HG03039 (cell line): ENCODE measurements around the gene LMAN1L.
"Not testable (repeated sequence)": the region's sequence is repeated elsewhere in the genome, so short reads cannot be mapped to it uniquely, and the experiment has no call there.

Experiments used
- ATAC-seq: cut with Tn5 transposase; IDR thresholded peaks from one replicate; pipeline ENCODE4 v1.9.1; 2021; ENCODE audit warnings: mild to moderate bottlenecking, moderate library complexity; ENCODE audit not compliant: unreplicated experiment

Gene LMAN1L

DNA sequence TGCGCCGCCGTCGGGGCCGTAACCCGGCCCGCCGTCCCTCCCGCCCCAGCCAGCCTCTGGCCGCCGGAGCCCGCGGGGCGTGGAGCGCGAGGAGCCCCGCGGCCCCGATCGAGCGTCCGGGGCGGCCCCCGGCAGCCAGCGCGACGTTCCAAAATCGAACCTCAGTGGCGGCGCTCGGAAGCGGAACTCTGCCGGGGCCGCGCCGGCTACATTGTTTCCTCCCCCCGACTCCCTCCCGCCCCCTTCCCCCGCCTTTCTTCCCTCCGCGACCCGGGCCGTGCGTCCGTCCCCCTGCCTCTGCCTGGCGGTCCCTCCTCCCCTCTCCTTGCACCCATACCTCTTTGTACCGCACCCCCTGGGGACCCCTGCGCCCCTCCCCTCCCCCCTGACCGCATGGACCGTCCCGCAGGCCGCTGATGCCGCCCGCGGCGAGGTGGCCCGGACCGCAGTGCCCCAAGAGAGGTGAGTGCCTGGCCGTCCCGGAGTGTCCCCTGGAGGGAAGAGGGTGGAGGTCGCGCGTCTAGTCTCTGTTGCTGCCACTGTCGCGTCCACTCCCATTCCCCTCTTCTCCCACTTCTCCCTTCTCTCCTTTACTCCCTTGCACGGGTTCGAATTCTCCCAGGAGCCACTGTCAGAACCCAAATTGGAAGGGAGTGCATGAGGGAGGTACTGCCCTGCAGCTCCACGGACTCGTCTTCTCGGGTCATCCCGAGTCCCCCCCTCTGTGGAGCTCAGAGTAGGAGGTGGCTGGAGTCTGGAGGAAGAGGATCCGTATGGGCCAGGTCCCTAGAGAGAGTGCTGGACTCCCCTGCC is 30.2 kb upstream of the LMAN1L start:
- ATAC-seq, result peak; percentile 2

DNA sequence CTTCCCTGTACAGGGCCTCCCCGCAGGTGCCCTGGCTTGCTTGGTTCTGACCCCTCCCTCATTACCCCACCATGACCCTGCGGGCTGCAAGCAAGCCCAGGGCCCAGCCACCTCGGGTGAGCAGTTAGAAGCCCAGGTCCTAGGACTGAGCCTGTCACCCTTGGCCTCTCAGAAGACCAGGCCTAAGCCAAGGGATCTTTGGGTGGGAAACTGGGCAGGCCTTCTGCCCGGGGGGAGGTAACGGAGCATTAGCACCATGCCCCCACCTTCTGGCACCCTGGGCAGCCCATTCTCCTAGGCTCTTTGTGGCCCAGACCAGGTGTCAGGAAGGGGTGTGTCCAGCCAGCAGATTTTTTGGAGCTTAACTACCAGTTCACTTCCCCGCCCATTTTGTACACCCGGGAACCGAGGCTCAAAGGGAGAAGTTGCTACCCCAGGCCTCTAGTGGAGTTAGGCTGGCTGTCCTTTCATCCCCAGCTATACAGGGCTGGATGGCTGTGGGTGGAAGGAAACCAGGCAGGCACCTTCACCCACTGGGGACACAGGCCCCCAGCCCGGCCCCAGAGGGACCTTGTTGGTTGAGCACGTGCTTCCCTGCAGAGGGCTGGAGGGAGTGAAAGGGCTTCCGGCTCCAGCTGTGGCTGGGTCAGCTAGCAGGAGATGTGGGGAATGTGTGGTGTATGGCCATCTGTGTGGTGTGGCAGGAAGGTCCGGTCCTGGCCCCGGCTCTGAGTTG is 29.4 kb upstream of the LMAN1L start:
- no peak for ATAC-seq

DNA sequence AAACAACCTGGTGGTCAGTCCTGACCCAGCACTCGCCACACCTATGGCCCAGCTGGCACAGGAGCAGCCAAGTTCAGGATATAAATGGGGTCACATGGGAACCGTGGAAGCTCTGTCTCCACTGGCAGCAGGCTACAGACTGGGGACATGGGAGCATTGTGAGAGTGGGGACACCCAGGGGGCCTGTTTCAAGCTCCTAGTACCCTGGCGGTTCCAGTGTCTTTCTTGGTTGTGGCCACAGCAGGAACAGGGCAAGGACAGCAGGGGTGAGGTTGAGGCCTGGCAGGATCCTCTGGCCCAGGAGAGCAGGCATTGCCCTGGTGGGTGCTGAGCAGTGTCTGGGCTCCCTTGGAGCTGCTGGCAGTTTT is 28.8 kb upstream of the LMAN1L start:
- no peak for ATAC-seq

DNA sequence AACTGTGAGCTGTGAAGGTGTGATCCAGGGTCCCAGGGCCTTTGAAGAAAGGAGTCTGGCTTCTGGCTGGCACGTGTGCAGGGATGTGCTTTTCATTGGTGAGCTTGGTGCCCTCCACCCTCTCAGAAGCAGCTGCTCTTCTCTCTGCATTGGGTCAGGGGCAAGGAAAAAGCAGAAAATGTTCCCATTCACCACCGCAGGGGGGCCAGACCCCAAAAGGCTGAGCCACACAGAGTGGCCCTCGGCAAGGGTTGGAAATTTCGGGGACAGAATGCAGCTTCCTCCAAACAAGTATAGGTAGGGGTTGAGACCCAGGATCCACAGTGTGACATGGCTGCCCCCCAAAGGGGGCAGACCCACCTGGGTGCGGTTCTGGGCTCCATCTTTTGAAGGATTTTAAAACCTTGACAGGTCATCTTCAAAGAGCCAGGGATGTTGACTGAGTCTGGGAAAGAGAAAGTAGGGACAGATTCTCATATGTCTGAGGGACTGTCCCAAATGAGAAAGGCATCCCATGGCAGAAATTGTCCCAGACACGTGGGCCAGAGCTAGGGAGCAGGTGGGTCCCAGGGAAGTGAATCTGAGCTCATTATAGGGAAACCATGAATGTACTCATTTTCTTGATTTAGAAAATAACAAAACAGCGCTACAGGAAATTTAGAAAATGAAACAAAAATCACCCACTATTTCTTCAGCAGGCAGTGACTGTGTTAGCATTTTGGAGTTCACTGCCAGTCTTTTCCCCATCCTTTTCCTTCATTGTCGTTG is 28.0 kb upstream of the LMAN1L start:
- ATAC-seq, result no peak

DNA sequence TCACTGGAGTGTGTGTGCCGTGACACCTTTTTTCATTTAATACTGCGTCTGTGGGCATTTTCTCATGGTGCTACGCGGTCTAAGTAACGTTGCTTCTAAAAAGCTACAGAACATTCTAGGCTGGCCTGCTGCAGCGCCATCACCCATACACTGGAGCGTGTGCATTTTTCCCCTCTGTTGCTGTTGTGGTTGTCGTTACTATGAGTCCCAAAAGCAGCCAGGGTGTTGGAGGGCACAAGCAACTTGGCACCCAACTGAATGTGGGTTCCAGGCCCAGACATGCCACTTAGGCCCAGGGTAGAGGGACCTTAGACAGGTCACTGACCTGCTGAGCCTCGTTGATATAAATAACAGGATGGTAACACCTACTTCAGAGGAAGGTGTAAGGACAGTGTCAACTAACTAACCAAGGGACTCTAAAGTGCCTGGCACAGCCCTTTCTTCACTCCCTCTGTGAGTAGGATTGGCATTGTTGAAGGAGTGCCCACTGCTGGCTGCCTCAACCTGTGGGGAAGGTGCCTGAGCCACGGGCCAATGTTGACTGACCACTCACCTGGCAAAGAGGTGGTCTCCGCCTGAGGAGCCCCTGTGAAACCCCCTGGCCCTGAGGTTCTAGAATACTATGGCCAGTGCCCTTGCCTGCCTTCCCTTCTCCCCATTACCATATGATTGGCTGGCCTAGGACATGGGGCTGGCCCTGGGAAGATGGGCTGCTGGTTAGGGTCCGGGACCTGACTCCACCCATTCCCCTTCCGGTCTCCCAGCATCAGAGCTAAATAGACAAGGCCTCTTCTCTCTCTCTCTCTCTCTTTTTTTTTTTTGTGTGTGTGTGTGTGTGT is 27.2 kb upstream of the LMAN1L start:
- ATAC-seq, result no peak

DNA sequence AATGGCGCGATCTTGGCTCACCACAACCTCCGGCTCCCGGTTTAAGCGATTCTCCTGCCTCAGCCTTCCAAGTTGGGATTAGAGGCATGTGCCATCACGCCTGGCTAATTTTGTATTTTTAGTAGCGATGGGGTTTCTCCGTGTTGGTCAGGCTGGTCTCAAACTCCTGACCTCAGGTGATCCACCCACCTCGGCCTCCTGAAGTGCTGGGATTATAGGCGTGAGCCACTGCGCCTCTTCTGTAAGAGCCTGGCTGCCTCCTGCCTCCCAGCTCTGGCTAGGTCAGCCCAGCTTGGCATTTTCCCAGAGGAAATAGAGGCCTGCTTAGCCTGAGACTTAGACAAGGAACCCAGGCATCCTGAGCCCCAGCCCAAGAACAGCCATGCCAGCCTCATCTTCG is 26.6 kb upstream of the LMAN1L start:
- ATAC-seq, result not testable (repeated sequence)

DNA sequence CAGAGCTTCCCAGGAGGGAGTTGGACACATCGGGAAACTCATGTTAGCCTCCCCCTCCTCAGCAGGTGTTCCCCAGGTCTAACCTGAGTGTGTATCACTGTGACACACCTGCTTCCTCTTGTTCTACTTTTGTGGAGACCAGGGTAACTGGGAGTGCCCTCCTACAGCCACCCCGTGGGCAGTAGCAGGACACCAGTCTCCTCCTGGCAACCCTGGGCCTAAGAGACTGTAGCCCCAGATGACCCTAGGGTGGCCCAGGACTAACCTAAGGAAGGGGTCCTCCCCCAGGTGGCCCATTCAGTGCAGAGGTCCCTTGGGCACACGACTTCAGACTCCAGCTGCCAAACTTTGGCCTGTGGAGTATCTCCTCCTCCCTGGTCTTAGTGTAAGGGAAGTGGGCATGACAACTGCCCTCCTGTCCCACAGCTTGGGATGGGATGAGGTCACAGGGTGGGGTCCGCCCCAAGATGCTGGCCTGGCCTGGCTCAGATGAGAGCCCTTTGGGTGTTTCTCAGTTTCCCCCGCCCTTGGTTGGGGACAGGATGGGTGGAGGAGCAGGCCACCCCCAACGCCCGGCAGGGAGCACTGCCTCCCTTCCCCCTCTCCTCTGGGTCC is 26.0 kb upstream of the LMAN1L start:
- no peak for ATAC-seq

DNA sequence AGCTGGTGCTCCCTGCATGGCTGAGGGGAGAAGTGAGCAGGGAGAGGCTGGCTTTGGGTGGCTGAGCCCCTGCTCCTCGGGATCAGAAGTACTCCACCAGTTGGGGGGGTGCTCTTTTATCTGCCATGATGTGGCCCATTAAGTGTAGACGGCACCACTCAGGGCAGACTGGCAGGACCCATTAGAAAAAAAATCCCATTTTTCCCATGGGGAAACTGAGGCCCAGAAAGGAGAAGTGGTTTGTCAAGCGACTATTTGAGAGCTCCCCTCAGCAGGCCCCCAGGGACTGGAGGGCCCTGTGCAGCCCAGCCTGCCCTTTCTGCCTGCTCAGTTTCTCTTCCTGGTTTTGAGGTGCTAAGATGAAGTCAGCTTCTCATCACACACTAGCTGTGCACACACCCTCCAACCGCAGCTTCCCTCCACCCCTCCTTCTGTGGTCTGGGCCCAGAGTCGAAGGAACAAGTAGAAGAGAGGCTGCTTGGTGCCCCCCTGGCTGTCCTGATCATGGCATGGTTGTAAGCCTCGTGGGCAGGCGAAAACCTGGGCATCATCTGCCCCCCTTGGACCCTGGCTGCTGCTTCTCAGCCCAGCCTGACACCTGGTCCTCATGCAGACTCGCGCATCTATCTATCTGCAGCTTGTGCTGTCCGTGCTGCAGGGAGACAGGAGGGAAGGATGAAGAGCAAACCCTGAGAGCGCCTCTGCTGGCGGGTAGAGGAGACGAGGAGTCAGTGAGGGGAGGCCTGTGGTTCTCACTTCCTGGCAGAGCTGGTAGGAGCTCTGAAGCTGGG is 25.2 kb upstream of the LMAN1L start:
- ATAC-seq, result peak; percentile 38

DNA sequence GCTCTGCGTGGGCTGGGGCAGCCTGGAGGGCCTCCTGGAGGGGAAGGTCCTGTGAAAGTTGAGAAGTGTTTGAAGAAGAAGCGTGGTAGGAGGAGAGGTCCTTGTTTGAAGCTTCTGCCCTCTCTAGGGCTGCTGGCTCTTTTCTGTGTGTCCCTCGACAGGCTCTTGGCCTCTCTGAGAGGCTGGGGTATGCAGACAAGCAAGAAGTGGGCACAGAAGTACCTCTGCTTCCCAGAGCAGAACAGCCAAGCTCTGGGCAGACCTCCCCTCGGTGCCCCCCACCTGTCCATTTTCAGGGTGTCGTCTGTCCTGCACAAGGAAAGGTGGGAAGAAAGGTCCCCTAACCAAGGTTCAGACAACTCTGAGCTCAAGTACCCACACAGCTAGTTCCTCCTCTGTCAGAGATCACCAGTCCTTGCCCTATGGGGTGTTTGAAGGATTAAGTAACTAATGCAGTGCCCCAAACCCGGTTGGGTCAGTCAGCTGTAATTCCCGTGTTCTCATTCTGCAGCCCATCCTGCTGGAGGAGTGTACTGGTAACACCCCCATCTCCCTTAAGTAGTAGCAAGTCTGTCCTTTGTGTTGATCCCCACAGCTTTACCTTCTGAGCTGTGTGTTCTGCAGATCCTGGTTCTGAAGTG is 24.5 kb upstream of the LMAN1L start:
- no peak for ATAC-seq

DNA sequence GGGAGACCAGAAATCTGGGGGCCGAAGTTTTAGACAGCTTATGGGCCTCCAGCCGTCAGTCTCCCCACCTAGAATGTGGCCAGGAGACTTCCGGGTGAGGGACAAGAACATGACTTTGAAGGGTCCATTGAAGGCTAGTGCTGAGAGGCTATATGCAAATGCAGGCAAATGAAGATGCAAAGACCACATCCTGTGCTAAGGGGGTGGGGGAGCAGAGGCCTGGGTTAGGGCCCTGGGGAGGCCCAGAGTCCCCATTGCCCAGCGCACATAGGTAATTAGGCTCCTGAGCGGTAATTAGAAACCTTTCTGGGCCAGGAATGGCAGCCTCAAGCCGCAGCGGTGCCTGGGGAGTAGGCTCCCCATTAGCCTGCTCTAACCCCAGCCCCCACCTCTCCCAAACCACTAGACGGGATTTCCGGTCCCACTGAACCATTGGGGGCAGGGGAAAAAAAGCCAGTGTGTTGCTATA is 23.9 kb upstream of the LMAN1L start:
- ATAC-seq, result no peak

DNA sequence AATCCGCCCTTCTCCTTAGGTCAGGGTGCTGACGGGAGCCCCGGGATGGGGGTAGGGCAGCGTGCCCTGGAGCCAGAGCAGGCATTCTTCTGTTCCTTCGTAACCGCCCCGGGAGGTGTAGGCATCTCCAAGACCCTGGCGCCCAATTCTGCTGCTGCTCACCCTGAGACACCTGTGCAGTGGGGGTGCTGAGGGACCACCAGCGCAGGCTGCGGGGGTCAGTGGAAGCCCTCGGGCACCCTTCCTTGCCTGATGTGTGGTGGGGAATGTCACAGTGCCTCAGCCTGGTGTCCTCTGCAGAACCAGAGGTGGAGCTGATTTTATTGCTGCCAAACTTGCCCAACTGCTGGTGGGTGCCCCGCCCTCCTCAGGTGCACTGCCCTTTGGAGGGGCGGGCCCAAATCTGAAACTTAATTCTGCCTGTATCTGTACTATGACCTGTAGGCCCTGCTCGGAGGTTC is 23.4 kb upstream of the LMAN1L start:
- ATAC-seq, result no peak

DNA sequence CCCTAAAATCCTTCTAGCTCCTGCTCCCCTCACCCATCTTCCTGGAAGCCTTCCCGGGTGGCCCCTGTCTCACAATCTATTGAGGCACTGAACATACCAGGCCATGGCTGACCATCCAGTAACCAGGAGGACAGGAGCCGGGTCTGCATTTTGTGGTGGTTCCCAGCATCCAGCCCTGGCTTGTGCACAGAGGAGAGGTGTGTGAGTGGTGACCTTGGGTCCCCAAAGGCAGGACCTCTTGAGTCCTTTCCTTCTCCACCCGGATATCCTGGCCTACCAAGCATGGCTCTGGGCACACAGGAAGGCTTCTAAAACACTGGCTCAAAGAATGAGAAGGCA is 22.9 kb upstream of the LMAN1L start:
- ATAC-seq, result no peak

DNA sequence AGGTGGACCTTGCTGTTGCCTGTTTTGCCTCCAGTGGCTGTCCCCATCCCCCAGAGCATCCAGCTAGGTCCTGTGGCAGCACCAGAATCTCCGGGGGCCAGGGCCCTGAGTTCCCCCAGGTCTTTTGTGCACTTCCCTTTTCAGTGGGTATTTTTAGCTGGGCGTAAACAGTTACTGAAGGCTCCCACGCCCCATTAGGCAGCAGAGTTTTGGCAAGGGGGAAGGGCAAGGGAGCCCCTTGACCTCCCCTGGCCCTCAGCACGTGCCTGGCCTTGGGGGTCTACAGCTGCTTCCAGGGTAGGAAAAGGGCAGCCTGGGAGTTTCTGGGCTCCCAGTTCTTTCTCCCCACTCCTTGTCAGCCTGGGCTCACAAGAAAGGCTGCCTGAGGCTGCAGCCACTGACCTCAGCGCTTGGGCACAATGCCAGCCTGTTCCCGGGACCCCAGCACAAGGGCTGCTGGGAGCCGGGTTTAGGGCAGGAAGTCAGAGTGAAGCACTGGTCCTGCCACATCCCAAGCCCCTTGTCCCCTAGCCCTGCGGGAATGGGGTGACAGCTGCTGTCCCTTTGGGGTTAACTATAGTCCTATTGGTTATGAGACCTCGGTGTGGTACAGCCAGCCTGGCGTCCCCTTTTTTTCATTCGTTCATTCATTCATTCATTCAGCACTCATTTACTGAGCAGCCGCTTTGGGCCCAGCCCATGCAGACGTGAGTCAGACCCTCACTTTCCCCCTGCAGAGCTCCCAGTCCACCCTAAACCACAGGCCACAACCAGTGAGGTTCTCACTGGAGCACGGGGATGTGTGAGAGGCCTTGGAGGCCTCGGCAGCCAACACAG is 22.3 kb upstream of the LMAN1L start:
- no peak for ATAC-seq

DNA sequence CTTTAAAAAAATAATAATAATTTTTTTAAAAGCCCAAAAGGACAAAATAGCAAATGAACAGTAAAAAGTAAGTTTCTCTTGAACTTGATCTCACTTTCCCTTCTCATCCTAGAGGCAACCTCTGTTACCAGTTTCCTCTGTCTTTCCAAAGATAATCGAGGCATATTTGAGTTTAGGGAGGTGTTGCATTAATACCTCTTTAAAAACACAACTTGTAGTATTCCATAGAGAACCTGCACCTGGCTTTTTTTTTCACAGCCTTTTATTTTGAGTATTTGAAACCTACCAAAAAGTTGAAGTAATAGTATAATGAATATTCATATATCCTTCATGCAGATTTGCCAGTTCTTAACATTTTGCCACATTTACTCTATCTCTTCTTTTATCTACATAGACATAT is 21.6 kb upstream of the LMAN1L start:
- no peak for ATAC-seq

DNA sequence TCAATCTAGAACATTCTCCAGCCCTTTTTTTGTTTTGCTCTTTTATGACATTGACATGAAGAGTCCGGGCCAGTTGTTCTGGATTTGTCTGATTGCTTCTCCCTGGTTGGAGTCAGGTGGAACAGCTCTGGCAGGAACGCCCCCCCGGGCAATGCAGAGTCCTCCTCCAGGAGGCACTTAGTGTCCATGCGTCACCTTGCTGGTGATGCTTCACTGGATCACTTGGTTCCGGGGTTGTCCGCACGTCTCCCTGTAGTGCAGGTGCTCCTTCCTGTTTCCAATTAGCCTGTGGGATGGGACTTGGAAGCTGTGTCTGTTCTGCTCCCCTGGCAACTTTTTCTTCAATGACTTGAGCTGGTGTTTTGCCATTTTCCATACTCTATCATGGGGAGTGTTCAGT is 21.0 kb upstream of the LMAN1L start:
- ATAC-seq, result no peak

DNA sequence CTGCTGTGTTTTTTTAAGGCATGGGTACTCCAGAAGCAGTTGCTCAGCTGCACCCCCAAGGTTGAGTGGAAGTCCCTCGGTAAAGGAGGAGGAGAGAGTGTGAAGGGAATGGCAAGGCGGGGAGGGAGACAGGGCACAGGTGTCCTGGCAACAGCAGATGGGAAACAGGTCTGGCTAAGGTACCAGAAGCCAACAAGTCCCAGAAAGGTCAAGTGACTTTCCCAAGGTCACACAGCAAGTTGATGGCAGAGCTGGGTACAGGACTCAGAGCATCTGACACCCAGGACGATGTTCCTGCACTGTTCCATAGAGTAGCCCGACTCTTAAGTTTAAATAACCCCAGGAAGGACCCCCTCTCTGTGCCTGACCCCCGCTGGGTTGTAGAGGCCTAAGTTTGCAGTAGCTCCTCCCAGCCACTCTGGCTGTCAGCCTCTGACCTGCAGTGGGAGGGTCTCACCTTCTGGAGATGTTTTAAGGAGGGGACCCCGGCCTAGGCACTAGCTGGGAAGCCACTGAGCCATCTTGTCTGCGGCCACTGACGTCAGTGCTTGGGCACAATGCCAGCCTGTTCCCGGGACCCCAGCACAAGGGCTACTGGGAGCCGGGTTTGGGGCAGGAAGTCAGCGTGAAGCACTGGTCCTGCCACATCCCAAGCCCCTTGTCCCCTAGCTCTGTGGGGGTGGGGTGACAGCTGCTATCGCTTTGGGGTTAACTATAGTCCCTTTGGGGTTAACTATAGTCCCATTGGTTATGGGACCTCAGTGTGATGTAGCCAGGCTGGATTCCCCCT is 20.2 kb upstream of the LMAN1L start:
- ATAC-seq, result no peak
